Measurements from ENCODE around the gene TRPM4. TPM values are rescaled to one million over a fixed set of nuclear protein-coding genes. Genes with fewer than 3 reads are reported as not detected.

TRPM4 gene
- total and polyA plus RNA-seq, 2 of the 13 experiments (the other 11 are each of a cell fraction or from before 2014, with no cell fraction given): 1.9 to 4.3 TPM

DNA sequence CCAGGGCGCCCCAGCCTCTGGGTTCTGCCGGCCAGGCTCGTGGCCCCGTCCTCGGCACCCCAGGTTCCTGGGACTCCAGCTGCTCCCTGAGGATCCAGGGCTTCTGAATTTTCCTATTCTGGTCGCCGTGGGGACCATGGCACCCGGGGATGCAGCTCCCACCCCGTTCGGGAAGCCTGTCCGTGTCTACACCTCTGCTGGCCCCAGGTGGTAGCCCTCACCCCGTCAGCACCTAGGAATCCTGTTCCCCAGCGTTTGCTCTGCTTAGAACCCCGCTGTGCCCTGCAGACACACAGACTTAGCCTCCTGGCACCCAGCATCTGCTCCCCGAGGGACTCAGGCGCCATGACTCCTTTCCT lies 37.3 kb upstream of the TRPM4 start:
- FAIRE-seq (no peak), DNase-seq (ENCODE audit: low spot score) (no peak), ATAC-seq (no peak)
- Histone ChIP-seq H3K27ac (ENCODE audit: extremely low read length, insufficient read depth, low read length) (no peak overlapping the region), H3K36me3 (replicated peaks in 1 of 2; ENCODE audit: control insufficient read depth in 1 of 2, insufficient read depth in 2 of 2, low read length in 2 of 2) (no peaks in the 10 kb centered on the region), H4K20me1 (ENCODE audit: insufficient read depth, low read length) (no peaks in the 10 kb centered on the region), H3K4me1 (ENCODE audit: insufficient read depth, low read length) (peaks cover 61% of the 10 kb centered on the region), H3K9ac (ENCODE audit: insufficient read depth, low read depth, low read length) (0 out of 2 replicates have a peak overlapping the region, but pooled peaks have one; percentile 54), H3K79me2 (ENCODE audit: insufficient read depth, low read length) (peaks cover 4% of the 10 kb centered on the region), H3K4me3 (replicated peaks in 1 of 3; ENCODE audit: insufficient read depth in 1 of 3, low read depth in 2 of 3, low read length in 3 of 3) (peak overlapping the region in 2 of 3 experiments; percentile 73 to 77; a peak in 3 of 6 replicates), H3K9me3 (ENCODE audit: low read length) (no peaks in the 10 kb centered on the region), H3K4me2 (ENCODE audit: low read depth, low read length) (peak overlapping the region; percentile 92), H2AFZ (ENCODE audit: low read length) (no peak overlapping the region), H3K27me3 (ENCODE audit: control insufficient read depth in 1 of 2, insufficient read depth in 2 of 2, low read length in 2 of 2) (peaks cover 0 to 7% of the 10 kb centered on the region in 2 experiments; a peak in 1 of 5 replicates)
- TF ChIP-seq HDAC6 (IDR thresholded peaks at IDR 0.05; ENCODE audit: low read depth, low read length) (no peak), ZNF570 (CRISPR knock-in tag; IDR thresholded peaks at IDR 0.05; ENCODE audit: borderline replicate concordance) (no peak), TAF1 (CRISPR knock-in tag; IDR thresholded peaks at IDR 0.05) (0 out of 2 replicates have a peak, but pooled peaks have one; percentile 3), ERF (CRISPR knock-in tag; IDR thresholded peaks at IDR 0.05) (0 out of 2 replicates have a peak, but pooled peaks have one; percentile 2), XRCC5 (optimal IDR thresholded peaks at IDR 0.05; ENCODE audit: low read length) (peak; percentile 3), ZNF614 (CRISPR knock-in tag; IDR thresholded peaks at IDR 0.05; ENCODE audit: borderline replicate concordance) (0 out of 2 replicates have a peak, but pooled peaks have one; percentile 6), HDAC1 (CRISPR knock-in tag; IDR thresholded peaks at IDR 0.05) (peak; percentile 6; the same call in 1 of the 2 replicates), KMT2A (CRISPR knock-in tag; IDR thresholded peaks at IDR 0.05) (0 out of 2 replicates have a peak, but pooled peaks have one; percentile 5), ZMYM4 (CRISPR knock-in tag; IDR thresholded peaks at IDR 0.05) (0 out of 2 replicates have a peak, but pooled peaks have one; percentile 5), ZNF234 (CRISPR knock-in tag; conservative IDR thresholded peaks at IDR 0.05) (no peak)
- TF ChIP-seq, protein P1, sequence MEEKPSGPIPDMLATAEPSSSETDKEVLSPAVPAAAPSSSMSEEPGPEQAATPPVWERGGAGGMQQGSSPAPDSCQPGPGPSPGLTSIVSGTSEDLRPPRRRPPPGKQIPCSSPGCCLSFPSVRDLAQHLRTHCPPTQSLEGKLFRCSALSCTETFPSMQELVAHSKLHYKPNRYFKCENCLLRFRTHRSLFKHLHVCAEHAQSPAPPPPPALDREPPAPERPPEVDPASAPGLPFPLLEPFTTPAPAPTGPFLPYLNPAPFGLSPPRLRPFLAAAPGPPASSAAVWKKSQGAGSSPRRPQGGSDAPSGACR (CRISPR knock-in tag; IDR thresholded peaks at IDR 0.05): 0 out of 2 replicates have a peak, but pooled peaks have one; percentile 1
- TF ChIP-seq, protein P2, sequence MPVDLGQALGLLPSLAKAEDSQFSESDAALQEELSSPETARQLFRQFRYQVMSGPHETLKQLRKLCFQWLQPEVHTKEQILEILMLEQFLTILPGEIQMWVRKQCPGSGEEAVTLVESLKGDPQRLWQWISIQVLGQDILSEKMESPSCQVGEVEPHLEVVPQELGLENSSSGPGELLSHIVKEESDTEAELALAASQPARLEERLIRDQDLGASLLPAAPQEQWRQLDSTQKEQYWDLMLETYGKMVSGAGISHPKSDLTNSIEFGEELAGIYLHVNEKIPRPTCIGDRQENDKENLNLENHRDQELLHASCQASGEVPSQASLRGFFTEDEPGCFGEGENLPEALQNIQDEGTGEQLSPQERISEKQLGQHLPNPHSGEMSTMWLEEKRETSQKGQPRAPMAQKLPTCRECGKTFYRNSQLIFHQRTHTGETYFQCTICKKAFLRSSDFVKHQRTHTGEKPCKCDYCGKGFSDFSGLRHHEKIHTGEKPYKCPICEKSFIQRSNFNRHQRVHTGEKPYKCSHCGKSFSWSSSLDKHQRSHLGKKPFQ (CRISPR knock-in tag; IDR thresholded peaks at IDR 0.05; ENCODE audit: insufficient replicate concordance): peak; percentile 1
- TF ChIP-seq, protein P3, sequence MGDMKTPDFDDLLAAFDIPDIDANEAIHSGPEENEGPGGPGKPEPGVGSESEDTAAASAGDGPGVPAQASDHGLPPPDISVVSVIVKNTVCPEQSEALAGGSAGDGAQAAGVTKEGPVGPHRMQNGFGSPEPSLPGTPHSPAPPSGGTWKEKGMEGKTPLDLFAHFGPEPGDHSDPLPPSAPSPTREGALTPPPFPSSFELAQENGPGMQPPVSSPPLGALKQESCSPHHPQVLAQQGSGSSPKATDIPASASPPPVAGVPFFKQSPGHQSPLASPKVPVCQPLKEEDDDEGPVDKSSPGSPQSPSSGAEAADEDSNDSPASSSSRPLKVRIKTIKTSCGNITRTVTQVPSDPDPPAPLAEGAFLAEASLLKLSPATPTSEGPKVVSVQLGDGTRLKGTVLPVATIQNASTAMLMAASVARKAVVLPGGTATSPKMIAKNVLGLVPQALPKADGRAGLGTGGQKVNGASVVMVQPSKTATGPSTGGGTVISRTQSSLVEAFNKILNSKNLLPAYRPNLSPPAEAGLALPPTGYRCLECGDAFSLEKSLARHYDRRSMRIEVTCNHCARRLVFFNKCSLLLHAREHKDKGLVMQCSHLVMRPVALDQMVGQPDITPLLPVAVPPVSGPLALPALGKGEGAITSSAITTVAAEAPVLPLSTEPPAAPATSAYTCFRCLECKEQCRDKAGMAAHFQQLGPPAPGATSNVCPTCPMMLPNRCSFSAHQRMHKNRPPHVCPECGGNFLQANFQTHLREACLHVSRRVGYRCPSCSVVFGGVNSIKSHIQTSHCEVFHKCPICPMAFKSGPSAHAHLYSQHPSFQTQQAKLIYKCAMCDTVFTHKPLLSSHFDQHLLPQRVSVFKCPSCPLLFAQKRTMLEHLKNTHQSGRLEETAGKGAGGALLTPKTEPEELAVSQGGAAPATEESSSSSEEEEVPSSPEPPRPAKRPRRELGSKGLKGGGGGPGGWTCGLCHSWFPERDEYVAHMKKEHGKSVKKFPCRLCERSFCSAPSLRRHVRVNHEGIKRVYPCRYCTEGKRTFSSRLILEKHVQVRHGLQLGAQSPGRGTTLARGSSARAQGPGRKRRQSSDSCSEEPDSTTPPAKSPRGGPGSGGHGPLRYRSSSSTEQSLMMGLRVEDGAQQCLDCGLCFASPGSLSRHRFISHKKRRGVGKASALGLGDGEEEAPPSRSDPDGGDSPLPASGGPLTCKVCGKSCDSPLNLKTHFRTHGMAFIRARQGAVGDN (CRISPR knock-in tag; IDR thresholded peaks at IDR 0.05): peak; percentile 1; the same call in 1 of the 2 replicates
- intact Hi-C loops (cut with micrococcal nuclease; ENCODE audit: unreplicated experiment) (no loop called here), in situ Hi-C loops (cut with HindIII; ENCODE audit: extremely low pct_ligation_motif_present, low pct_unique_long_range_greater_than_20kb) (no loop called here)
- POLR2A ChIA-PET: interaction anchor here (0.9 to 1.4 kb wide), 2 partner anchors 22 to 29 kb away, joined by 3 to 4 read pairs; no protein-coding TSS in a partner anchor
- CTCF ChIA-PET (ENCODE audit: low intra/inter-chr PET ratio, low total read pairs): no interaction called here
- WGBS (ENCODE audit: low lambda C conversion rate): no CpG with 5 or more reads among the region's 16 CpGs
- BruUV-seq (replicated peaks): no TSS peak

Measured in HepG2 (cell line).